HuH-7.5 (cell line): ENCODE data around the gene VEZT.
"Not testable (repeated sequence)": the region's sequence is repeated elsewhere in the genome, so short reads cannot be mapped to it uniquely, and the experiment has no call there.

Experiments used
- DNase-seq: peaks from one replicate; pipeline ENCODE4 v3.0.0; 2011; ENCODE audit warnings: low spot score

The VEZT gene, protein sequence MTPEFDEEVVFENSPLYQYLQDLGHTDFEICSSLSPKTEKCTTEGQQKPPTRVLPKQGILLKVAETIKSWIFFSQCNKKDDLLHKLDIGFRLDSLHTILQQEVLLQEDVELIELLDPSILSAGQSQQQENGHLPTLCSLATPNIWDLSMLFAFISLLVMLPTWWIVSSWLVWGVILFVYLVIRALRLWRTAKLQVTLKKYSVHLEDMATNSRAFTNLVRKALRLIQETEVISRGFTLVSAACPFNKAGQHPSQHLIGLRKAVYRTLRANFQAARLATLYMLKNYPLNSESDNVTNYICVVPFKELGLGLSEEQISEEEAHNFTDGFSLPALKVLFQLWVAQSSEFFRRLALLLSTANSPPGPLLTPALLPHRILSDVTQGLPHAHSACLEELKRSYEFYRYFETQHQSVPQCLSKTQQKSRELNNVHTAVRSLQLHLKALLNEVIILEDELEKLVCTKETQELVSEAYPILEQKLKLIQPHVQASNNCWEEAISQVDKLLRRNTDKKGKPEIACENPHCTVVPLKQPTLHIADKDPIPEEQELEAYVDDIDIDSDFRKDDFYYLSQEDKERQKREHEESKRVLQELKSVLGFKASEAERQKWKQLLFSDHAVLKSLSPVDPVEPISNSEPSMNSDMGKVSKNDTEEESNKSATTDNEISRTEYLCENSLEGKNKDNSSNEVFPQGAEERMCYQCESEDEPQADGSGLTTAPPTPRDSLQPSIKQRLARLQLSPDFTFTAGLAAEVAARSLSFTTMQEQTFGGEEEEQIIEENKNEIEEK

DNA sequence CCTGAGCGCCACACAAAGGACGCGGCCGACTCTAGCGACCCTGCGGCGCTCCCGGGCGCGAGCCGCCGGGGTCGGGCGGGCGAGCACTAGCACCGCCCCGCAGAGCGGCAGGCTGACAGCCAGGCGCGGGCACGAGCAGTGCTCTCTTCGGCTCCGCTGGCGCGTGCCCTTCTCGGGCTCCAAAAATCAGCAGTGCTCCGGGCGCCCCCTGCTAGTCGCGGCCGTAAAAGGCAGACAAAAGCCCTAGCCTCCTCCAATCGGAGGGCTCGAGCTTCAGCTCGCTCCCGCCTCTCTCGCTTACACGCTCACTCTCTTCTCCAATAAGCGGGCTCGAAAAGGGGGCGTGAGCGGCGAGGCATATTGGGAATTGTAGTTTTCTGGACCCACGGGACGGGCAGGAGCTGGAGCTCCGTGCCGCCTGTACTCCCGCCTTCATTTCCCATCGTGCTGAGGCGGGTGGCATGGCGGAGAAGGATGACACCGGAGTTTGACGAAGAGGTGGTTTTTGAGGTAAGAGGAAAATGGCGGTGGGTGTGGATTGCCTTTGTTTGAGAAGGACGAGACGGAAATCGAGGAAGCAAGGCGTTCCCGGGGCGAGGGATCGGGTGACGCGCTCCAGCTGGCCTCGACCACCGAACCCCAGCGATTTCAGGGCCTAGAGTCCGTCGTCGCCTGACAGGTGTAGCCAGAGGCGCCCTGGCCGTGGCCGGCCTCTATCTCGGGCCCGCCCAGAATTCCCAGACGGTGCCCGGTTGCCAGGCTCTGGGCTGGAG, at the start of gene VEZT, which contains the start of gene FGD6:
TSS of gene VEZT (plus strand) at position 431 of the 773 bp plus-strand sequence. CDS start at position 475, 44 bp downstream.
TSS of gene FGD6 (minus strand) at position 91 of the 773 bp plus-strand sequence. CDS start 227 bp downstream, outside the sequence.
- peak; percentile 91 for DNase-seq

DNA sequence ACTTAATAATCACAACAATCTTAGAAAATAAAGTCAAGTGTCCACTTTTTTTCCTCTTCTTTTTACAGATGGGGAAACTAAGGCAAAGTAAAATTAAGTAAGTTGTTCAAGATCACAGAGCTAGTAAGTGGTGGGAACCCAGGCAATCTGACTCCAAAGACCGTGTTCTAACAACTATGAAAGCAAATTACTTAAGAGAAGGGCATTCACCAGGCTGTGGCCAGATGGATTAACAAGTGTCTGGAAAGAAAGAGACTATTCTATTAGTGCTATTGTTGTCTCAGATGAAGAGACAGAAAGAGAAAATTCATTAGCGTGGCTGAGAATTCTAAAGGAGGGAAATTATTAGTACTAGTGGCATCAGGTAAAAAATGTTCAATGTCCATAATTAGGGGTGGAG, 48.9 kb upstream of the VEZT start:
- DNase-seq = no peak

DNA sequence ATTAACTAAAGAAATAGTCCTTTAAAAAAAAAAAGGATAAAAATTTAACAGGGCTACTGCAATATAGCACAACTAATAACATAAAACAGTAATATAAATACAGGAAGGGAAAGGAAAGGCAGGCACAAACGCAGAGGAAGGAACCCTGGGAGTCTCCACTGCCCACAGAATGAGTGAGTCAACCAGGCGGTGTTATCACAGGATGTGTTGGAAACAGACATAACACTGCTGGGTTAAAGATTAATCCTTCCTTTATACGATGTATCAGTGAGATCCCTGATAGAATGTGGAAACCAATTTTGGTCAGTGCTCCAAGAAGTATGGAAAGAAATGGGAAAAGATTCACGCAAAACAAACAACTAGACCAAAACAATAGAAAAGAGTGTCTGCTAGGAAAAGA, 48.2 kb upstream of the VEZT start:
- DNase-seq = peak; percentile 22

DNA sequence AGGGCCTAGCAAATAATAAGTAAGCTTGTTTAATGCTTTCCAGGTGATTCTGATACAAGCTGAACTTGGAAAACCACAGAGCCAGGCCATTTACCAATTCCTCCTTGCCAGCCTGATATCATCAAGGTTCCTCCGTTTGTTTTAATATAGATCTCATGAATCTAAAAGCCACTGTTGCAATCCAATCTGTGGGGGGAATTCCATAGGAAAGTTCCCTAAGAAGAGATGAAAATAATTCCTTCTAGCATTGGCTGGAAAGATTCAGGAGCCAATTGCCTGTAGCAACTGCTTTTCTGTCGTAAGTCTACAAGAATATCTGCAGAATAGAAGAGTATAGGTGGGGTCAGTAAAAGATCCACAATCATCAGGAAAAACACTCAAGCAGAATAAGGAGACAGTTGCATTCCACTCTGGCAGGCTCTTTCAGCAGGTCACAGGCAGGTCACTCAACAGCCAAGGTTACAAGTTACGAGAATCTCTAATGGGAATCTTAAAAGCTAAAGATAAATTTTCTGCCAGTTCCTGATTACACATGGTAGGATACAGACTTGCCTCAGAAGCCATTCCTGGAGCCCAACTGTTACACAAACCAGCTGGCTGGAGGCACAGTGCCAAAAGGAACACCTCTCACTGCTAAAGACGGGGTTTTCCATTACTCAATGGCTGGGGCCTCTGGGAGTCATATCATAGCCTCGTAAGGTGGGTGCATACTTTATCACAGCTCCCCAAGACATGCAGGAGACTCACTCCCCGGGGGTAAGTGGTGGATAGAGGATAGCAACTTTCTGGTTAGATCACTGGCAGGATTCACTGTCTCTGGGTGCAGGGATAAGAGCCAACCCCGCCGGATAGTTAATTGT, 44.0 kb upstream of the VEZT start:
- no peak for DNase-seq

DNA sequence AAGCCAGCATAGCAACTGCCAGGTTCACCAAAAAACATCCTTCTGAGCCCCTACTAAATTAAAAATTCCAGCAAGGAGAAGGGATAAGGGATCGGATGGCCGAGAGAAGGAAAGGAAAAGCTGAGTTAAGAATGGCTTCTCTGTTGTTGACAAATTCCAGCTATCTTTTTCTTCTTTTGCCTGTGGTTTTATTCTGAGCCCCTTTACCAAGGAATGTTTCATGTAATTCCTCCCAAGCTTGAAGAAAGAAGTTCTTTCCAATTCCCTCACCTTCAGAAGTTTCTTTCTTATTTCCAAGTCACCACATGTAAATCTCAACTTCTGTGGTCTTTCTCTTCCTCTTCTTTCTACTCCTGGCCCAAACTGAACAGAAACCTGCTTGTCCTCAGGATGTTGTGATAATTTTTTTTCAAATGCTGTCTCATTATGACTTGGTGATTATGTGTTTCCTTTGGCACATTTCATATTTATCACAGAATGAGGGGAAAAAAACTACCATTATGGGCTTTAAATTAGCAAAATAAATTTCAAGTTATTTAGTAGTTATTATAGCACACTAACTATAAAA, 40.3 kb upstream of the VEZT start:
- DNase-seq = no peak

DNA sequence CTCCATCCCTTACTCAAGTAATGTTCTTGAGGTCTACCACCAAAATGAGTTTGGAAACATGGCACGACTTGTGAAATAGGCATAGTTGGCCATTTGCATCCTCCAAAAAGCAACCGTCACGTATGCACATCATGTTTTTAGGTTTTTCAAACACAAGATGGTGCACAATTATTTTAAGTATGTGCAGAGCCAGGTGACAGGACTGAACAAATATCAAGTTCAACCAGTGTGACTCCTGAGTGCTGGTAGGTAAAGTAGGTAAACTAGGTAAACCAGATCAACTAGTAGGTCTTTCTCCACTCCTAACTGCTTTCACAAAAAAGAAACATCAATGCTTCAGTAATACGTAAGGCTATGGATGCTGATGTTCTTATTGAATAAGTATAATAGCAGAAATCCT, 39.5 kb upstream of the VEZT start:
- DNase-seq = no peak

DNA sequence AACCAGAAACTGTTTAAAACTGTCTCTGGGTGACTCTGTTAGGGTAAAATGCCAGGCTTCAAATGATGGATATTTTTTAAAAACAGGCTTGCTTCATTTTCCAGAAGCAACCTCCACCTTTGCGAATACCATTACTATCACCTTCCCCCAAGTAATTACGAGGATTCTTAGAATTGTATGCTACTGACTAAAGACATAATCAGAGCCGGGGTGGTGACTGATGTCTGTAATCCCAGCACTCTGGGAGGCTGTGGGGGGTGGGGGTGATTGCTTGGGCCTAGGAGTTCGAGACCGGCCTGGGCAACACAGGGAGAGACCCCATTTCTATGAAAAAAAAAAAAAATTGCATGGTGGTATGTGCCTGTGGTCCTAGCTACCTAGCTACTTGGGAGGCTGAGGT, 38.6 kb upstream of the VEZT start:
- no peak for DNase-seq

DNA sequence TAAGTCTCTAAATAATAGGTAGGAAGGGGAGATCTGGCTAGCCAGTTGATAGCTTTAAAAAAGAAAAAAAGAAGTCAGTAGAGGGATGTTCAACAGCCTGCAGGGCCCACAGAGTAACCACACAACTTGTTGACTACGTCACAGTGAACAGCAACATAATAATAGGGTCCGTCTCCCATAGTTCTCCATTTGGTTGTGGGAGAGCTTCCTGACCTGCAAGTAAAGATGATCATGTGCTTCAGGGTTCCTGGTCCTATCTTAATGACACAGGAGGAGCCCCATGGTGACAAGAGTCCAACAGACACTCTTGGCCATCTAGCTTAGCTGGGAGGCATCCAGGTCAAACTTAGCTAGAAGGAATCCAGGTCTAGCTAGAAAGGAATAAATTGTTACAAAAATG, 36.5 kb upstream of the VEZT start:
- DNase-seq = no peak

DNA sequence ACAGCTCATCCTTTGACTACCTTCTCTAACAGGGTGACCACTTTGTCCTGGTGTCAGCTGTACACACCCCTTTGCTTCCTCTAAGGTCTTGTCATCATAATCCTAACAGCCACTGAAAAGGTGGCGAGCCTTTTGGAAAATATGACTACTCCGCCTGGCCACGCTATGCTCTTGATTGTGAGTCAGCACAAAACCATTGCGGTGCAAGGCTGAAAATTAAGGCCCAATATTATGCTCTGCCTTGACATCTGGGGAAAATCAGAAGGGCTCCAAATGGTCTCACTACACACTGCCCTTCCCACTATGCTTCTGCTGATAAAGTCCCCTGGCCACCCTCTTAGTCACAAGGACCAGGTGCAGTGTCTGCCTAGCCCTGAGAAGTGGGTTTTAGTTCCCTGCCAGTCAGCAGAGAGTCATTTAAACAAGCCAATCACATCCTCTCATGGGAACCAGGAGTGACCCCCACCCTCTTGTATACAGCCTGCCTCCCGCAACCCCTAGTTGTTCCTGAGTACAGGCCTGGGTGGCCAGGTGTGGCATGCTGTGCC, 34.7 kb upstream of the VEZT start:
- DNase-seq = no peak

DNA sequence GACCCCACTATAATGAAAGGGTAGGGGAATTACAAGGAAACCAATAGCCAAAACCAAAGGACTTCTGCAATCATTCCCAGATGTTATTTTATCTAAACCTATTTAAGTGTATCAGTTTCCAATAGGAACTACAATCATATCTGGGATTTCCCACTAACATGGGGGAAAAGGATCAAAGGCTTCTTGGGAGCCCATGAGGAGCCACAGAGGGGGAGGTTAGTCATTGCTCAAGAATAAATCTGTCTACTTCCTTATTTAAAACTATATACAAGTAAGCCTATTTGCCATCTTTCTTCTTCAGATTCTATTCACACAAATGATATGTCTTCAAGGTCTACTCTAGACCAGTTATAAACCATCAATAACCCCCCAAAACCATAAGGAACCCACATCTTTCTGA, 33.5 kb upstream of the VEZT start:
- DNase-seq = no peak

DNA sequence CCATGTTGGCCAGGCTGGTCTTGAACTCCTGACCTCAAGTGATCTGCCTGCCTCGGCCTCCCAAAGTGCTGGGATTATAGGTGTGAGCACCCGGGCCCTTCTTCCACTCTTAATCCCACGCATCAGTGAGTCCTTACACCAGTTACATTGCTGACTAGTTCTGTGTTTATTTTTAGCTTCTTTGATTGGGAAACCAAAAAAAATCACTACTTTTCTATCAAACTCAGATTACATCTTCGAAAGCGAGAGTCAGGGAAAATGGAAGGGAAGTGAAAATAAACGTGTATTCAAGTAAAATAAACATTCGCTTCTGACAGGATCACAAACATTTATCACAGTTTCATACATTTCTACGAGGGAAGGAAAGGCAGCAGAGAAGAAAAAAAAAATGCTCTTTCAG, 32.5 kb upstream of the VEZT start:
- DNase-seq = no peak

DNA sequence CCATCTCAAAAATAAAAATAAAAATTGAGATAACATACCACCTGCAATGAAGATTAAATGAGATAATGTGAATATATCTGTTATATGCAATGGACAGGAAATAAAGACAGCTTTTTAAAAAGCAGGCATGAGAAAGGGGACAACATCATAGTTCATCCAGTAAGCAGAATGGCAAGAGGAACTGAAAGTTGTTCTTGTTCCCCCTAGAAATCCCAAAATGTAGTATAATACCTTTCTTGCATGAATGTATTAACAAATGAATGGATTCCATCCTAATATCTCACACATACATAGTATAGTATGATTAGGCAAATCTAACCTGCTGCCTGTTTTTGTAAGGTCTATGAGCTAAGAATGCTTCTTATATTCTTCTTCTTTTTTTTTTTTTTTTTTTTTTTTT, 31.8 kb upstream of the VEZT start:
- no peak for DNase-seq

DNA sequence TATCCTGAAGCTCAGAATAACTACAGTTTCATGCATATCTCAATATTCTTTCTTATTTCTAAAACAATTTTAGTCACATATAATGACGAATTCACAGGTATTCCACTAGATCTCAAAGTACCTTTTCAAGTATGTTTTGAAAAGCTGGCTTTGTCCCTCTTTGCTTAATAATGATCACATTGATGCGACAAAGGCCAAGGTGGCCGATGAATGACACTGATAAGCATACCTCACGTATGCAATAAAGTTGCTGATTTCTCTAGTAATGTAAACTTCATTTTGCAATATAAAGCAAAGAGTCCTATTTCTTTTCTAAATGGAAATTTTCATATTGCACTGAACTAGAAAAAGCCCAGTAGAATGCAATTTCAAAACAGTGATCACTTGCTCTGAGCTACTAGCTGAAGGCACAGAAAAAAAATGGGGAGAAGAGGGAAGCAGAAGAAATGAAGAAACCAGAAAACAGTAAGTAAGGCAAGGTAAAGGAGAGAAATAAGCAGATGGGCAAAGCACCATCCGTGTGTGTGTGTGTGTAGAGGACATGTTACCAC, 29.7 kb upstream of the VEZT start:
- DNase-seq = no peak

DNA sequence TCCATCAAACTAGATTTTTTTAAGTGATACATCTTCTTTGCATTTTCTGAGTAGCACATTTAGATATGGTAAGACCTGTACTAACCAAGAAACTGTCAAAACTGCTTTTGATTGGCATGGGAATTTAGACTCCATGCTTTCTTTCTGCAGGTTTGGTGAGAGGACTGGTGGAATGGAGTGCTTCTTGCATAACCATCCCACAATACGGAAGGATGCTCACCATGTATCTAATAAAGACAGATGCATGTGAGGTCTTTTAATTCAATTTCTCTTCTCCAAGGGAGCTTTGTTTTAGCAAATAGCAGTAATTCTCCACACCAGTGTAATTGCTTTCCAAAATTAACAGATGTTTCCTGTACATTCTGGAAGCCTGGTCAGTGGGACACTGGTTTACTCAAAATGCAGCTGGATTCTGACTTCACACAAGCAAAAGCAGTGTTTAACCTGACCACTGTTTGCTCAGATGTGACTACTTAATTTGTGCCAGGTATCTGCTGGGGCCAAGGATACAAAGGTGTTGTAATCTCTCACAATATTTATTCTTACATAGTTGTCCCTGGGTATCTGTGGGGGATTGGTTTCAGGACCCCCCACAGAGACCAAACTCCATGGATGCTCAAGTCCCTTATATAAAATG, 26.4 kb upstream of the VEZT start:
- no peak for DNase-seq

DNA sequence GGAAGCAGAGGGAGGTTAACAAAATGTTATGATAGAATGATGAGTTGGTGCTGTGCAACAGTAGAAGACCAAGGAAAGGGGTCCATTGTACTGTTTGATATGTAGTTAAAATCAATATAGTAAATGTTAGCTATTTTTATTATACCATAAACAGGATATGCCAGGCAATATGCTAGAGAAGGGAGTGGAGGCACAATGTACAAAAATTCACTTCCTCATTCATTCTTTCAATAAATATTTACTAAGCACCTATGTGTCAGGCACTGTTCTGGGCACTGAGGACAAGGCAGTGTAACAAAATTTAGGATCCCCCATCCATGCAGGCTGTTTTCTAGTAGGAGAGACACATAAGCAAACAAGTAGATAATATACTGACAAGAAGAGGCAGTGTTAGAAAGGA, 25.3 kb upstream of the VEZT start:
- DNase-seq = no peak

DNA sequence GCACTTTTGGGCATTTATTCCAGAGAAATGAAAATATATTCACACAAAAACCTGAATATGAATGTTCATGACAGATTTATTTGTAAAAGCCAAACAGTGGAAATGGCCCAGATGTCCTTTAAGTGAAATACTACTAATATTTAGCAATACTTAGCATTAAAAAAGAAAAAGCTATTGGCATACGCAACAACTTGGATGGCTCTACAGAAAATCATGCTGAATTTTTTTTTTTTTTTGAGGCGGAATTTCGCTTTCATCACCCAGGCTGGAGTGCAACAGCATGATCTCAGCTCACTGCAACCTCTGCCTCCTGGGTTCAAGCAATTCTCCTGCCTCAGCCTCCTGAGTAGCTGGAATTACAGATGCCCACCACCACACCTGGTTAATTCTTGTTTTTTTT, 24.5 kb upstream of the VEZT start:
- no peak for DNase-seq

DNA sequence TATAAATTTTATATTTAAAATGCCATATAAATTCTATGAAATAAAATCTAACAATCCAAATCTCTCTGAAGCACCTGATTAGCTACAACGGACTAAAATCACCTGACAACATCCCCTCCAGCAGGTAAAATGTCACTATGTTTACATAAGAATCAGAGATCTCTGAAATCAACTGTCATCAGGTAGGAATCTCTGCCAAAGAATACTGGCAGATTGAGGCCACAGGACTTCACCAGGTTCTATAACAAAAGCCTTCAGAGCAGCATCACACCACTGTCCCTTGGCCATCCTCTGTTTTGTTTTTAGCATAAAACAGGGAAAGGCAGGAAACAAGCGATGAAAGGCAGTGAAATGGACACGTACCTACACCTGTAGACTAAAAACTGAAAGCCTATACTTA, 22.5 kb upstream of the VEZT start:
- no peak for DNase-seq

DNA sequence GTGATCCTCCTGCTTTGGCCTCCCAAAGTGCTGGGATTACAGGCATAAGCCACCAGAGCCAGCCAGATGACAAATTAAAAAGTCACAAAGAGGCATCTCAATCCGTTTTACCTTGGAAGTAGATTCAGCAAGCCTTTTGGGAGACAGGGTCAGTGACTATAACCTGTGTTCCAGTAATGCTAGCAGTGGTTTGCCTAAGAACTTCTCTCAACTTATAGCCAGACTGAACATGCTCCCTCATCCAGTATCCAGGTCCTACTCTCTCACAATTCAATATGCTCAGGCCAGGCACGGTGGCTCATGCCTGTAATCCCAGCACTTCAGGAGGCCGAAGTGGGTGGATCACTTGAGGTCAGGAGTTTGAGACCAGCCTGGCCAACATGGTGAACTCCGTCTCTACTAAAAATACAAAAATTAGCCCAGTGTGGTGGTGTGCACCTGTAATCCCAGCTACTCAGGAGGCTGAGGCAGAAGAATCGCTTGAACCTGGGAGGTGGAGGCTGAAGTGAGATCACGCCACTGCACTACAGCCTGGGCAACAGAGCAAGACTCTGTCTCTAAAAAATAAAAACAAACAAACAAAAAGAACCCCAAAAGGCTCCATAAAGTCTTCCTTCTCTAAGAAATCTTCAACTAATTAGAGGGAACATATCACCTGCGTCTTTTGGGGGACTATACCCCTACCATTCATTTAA, 20.6 kb upstream of the VEZT start:
- not testable (repeated sequence) for DNase-seq

DNA sequence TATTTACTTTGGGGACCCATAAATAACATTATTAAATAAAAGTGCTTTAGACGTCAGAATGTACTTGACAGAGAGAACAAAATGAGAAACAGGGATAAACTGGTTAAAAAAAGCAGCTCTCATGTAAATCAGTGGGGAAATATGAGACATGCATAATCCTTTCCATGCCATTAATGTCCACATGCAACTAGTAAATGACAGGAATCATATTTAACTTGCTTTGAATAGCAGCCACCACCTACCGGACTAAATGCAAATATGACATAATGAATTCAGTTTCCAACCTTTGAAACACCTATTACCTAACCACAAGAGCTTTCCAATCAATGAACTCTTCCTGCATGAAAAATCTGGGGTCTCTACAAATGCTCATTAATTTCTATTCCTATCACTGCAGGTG, 20.0 kb upstream of the VEZT start:
- DNase-seq = no peak

DNA sequence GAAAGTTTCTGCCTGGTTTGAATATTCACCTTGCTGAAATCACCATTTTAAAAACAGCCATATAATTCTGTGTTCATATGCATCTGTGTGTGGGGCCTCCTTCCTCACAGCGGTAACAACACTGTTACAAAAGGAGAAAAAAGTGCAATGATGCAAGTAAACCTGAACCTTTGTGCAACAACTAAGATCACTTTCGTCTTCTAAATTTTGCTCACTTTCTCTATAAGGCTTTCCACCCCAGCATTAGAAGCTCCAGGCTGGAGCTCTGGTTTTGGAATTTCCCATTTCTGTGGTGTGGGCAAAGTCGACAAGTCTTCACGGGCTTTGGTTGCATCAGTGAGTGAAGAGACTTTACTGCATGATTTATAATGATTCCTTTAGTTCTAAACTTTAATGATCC, 18.7 kb upstream of the VEZT start:
- DNase-seq = no peak
